ENCODE measurements around the gene BID.

The BID gene

GRCh38 chr22:17786435-17787161 is 12.3 kb upstream of the BID start:
- no peak for TF ChIP-seq CTCF (IDR thresholded peaks at IDR 0.05; ENCODE audit: control extremely low read depth, extremely low read depth, low read depth, missing control alignments)
- DNase-seq (ENCODE audit: extremely low spot score), result no peak
- ChIA-PET POLR2A (interaction anchor here (0.7 kb wide), 1 partner anchor 12 kb away, joined by 3 read pairs; no protein-coding TSS in a partner anchor), CTCF (interaction anchor here (0.6 to 5.5 kb wide), 17 partner anchors 9 to 290 kb away, joined by 3 to 72 read pairs (median 5); no protein-coding TSS in a partner anchor)

GRCh38 chr22:17785185-17786184 is 11.2 kb upstream of the BID start:
- ChIA-PET CTCF (interaction anchor here (0.6 to 5.5 kb wide), 28 partner anchors 9 to 291 kb away, joined by 3 to 72 read pairs (median 4); no protein-coding TSS in a partner anchor), POLR2A (interaction anchor here (0.6 to 1.0 kb wide), 2 partner anchors 15 to 50 kb away, joined by 4 to 5 read pairs; no protein-coding TSS in a partner anchor)
- TF ChIP-seq CTCF (IDR thresholded peaks at IDR 0.05; ENCODE audit: control extremely low read depth, extremely low read depth, low read depth, missing control alignments), result peak; percentile 81
- DNase-seq (ENCODE audit: extremely low spot score), result no peak

GRCh38 chr22:17784776-17785175 is 10.5 kb upstream of the BID start:
- no peak for DNase-seq (ENCODE audit: extremely low spot score)
- TF ChIP-seq CTCF (IDR thresholded peaks at IDR 0.05; ENCODE audit: control extremely low read depth, extremely low read depth, low read depth, missing control alignments), result no peak
- ChIA-PET CTCF (interaction anchor here (0.9 to 5.5 kb wide), 22 partner anchors 8 to 291 kb away, joined by 3 to 72 read pairs (median 4); no protein-coding TSS in a partner anchor), POLR2A (interaction anchor here (1.0 kb wide), 1 partner anchor 16 kb away, joined by 4 read pairs; no protein-coding TSS in a partner anchor)

GRCh38 chr22:17783773-17784480 is 9.7 kb upstream of the BID start:
- DNase-seq (ENCODE audit: extremely low spot score), result no peak
- TF ChIP-seq CTCF (IDR thresholded peaks at IDR 0.05; ENCODE audit: control extremely low read depth, extremely low read depth, low read depth, missing control alignments), result no peak
- ChIA-PET CTCF (interaction anchor here (0.9 to 5.5 kb wide), 10 partner anchors 7 to 292 kb away, joined by 3 to 72 read pairs (median 9); no protein-coding TSS in a partner anchor), POLR2A (no interaction called here)

GRCh38 chr22:17783312-17783711 is 9.0 kb upstream of the BID start:
- TF ChIP-seq CTCF (IDR thresholded peaks at IDR 0.05; ENCODE audit: control extremely low read depth, extremely low read depth, low read depth, missing control alignments), result no peak
- ChIA-PET POLR2A (no interaction called here), CTCF (interaction anchor here (5.5 kb wide), 1 partner anchor 41 kb away, joined by 72 read pairs; no protein-coding TSS in a partner anchor)
- DNase-seq (ENCODE audit: extremely low spot score), result no peak

Data from GM10248 (cell line).